B cell (primary cell): ENCODE measurements around the gene C1orf52. TPM values are rescaled to one million over a fixed set of nuclear protein-coding genes. Genes with fewer than 3 reads are reported as not detected.

Experiments
- ATAC-seq: fragments of 200-7000 bp; cut with Tn5 transposase; one replicate; pipeline ENCODE4 v1.10.0; 2021; ENCODE audit warnings: low read depth, mild to moderate bottlenecking, moderate number of reproducible peaks, moderate library complexity
- CTCF ChIA-PET: fragments of 350-600 bp; sonication (Branson Sonifier 250); formaldehyde crosslinking; loops from one replicate; lab custom pipeline; 2021; ENCODE audit warnings: antibody characterized with exemption, inconsistent platforms; lab: Charles Lee
- POLR2A ChIA-PET: fragments of 350-600 bp; sonication (Branson Sonifier 250); formaldehyde crosslinking; loops from one replicate; lab custom pipeline; 2021; ENCODE audit warnings: antibody characterized with exemption; lab: Charles Lee
- DNase-seq: peaks from one replicate; pipeline ENCODE4 v3.0.0; 2013
- H2AFZ ChIP-seq: 2 replicates; pipeline ENCODE4 v1.6.1; 2012; ENCODE audit warnings: mild to moderate bottlenecking, low read depth, low read length; ENCODE audit not compliant: insufficient read depth, poor library complexity, severe bottlenecking
- H3K27ac ChIP-seq, 2 donors: 1 replicate in 1 of 2; 2 replicates in 1 of 2; pipeline ENCODE4 v1.5.1; 2012 to 2013; ENCODE audit warnings: low read length in 2 of 2, mild to moderate bottlenecking in 2 of 2, moderate library complexity in 1 of 2
- H3K27me3 ChIP-seq, 4 experiments: fragments of 200-600 bp in 1 of 4; sonication (generic) in 1 of 4; replicated peaks in 1 of 4; 1 replicate in 2 of 4; 2 replicates in 2 of 4; pipeline versions ENCODE4 v1.6.1 to v1.7.0; 2013 to 2016; ENCODE audit warnings: low read length in 3 of 4, mild to moderate bottlenecking in 2 of 4, mixed read lengths in 1 of 4, moderate library complexity in 1 of 4; ENCODE audit not compliant: insufficient read depth in 4 of 4, control insufficient read depth in 3 of 4; ENCODE audit errors: control extremely low read depth in 1 of 4
- H3K36me3 ChIP-seq, 2 experiments: replicated peaks in 1 of 2; 1 replicate in 1 of 2; 2 replicates in 1 of 2; pipeline versions ENCODE4 v1.6.1 to v1.7.1; 2013; ENCODE audit warnings: low read length in 1 of 2; ENCODE audit not compliant: insufficient read depth in 2 of 2, control insufficient read depth in 1 of 2; ENCODE audit errors: control extremely low read depth in 1 of 2, extremely low read depth in 1 of 2
- H3K4me1 ChIP-seq, 2 donors: fragments of 200-600 bp in 1 of 2; sonication (generic) in 1 of 2; 1 replicate in 1 of 2; 2 replicates in 1 of 2; pipeline versions ENCODE4 v1.5.1 to v1.6.1; 2013 to 2017; ENCODE audit warnings: low read length in 2 of 2; ENCODE audit not compliant: control insufficient read depth in 2 of 2, insufficient read depth in 2 of 2
- H3K4me2 ChIP-seq: replicated peaks from 2 replicates; pipeline ENCODE3; 2012; ENCODE audit warnings: mild to moderate bottlenecking, low read depth, low read length; ENCODE audit not compliant: poor library complexity, severe bottlenecking
- H3K4me3 ChIP-seq, 5 experiments: fragments of 200-600 bp in 1 of 5; sonication (generic) in 1 of 5; 1 replicate in 3 of 5; 2 replicates in 2 of 5; pipeline versions ENCODE4 v1.5.1 to v1.7.0; 2011 to 2016; ENCODE audit warnings: low read length in 4 of 5, mild to moderate bottlenecking in 4 of 5, low read depth in 2 of 5, control low read depth in 1 of 5, moderate library complexity in 1 of 5; ENCODE audit not compliant: insufficient read depth in 1 of 5; ENCODE audit errors: control extremely low read depth in 1 of 5, extremely low read depth in 1 of 5
- H3K79me2 ChIP-seq: fragments of 200-600 bp; sonication (generic); one replicate; pipeline ENCODE4 v1.6.0; 2016; ENCODE audit warnings: low read length; ENCODE audit not compliant: control insufficient read depth, insufficient read depth
- H3K9ac ChIP-seq: fragments of 200-600 bp; sonication (generic); 2 replicates; pipeline ENCODE4 v1.6.1; 2017; ENCODE audit warnings: mild to moderate bottlenecking, low read length, moderate library complexity
- H3K9me3 ChIP-seq, 3 donors: one replicate each; pipeline versions ENCODE4 v1.6.1 to v1.7.1; 2013; ENCODE audit warnings: low read length in 2 of 3; ENCODE audit not compliant: control insufficient read depth in 2 of 3, insufficient read depth in 1 of 3; ENCODE audit errors: control extremely low read depth in 1 of 3
- H4K20me1 ChIP-seq: 2 replicates; pipeline ENCODE4 v1.6.0; 2012; ENCODE audit warnings: mild to moderate bottlenecking, low read length; ENCODE audit not compliant: insufficient read depth, control insufficient read depth, poor library complexity, severe bottlenecking
- H3K27ac Mint-ChIP-seq: one replicate; pipeline ENCODE4 v1.8.0; 2021; ENCODE audit warnings: mixed read lengths
- H3K27me3 Mint-ChIP-seq: one replicate; pipeline ENCODE4 v1.8.0; 2021; ENCODE audit warnings: mixed read lengths
- H3K4me1 Mint-ChIP-seq: one replicate; pipeline ENCODE4 v1.8.0; 2021; ENCODE audit warnings: mixed read lengths
- H3K4me3 Mint-ChIP-seq: one replicate; pipeline ENCODE4 v1.8.0; 2021; ENCODE audit warnings: mixed read lengths
- H3K9me3 Mint-ChIP-seq: one replicate; pipeline ENCODE4 v1.8.0; 2022; ENCODE audit warnings: mixed read lengths; ENCODE audit not compliant: insufficient read depth
- CTCF ChIP-seq: fragments of 200-600 bp; IDR thresholded peaks from one replicate; pipeline ENCODE4 v1.8.0; 2022; ENCODE audit warnings: antibody characterized with exemption, mild to moderate bottlenecking
- EZH2 ChIP-seq: IDR thresholded peaks from 2 replicates; pipeline ENCODE4 v1.6.1; 2012; ENCODE audit warnings: borderline replicate concordance, low read depth, mild to moderate bottlenecking, moderate library complexity, low read length; ENCODE audit not compliant: insufficient read depth, poor library complexity, severe bottlenecking
- WGBS: methylation state at CpG from one replicate; pipeline ENCODE4 v1.1.5; 2013; ENCODE audit warnings: missing lambda C conversion rate; ENCODE audit not compliant: insufficient coverage; 5-methylcytosine and 5-hydroxymethylcytosine counted together
- intact Hi-C: fragments of 100-400 bp; cut with micrococcal nuclease; formaldehyde crosslinking; loops from one replicate; pipeline ENCODE4 v1.10.0; 2022
- polyA plus RNA-seq: library from polyadenylated mRNA; depleted of rRNA; stranded (reverse); fragments of >200 nt; gene quantifications from 2 replicates; pipeline ENCODE4 v1.2.3, GENCODE V29; 2012
- total RNA-seq, 2 donors: library from RNA; stranded (reverse); fragments of 120-200 nt in 1 of 2; gene quantifications; 1 replicate in 1 of 2; 2 replicates in 1 of 2; pipeline versions ENCODE4 v1.2.3 to v1.2.4, GENCODE V29; 2013 to 2022

C1orf52 gene
- total and polyA plus RNA-seq, 2 donors (not counting 1 experiment from before 2014, with no cell fraction given): 29.9 to 45.3 TPM

- CTCF ChIA-PET: interaction anchor here (1.1 to 2.1 kb wide), 2 partner anchors 25 to 30 kb away, joined by 5 to 7 read pairs; partner anchors contain the start of gene C1orf52
- 100% methylated on average over 2 of the region's 2 CpGs for WGBS
Observed at GRCh38 chr1:85284202-85284601, 24.7 kb upstream of the C1orf52 start.

More at GRCh38 chr1:85284202-85284601, 24.7 kb upstream of the C1orf52 start:
- H4K20me1 ChIP-seq: no peaks in the 10 kb centered on the region
- no peaks in the 10 kb centered on the region for H3K27me3 ChIP-seq
- DNase-seq (no peak), ATAC-seq (no peak)
- no peak overlapping the region for H2AFZ ChIP-seq
- H3K4me3 ChIP-seq: no peak overlapping the region
- H3K79me2 ChIP-seq: peaks cover 33% of the 10 kb centered on the region
- no peaks in the 10 kb centered on the region for H3K27me3 Mint-ChIP-seq
- H3K4me3 Mint-ChIP-seq: no peak overlapping the region
- peaks cover 2 to 5% of the 10 kb centered on the region in 2 experiments for H3K36me3 ChIP-seq
- no peak overlapping the region for H3K27ac ChIP-seq
- no peak overlapping the region for H3K27ac Mint-ChIP-seq
- TF ChIP-seq CTCF: no peak
- no peak for TF ChIP-seq EZH2
- peaks cover 3 to 16% of the 10 kb centered on the region in 2 donors for H3K4me1 ChIP-seq
- no peaks in the 10 kb centered on the region for H3K9me3 ChIP-seq
- intact Hi-C loops: no loop called here
- no peaks in the 10 kb centered on the region for H3K9me3 Mint-ChIP-seq
- POLR2A ChIA-PET: interaction anchor here (1.7 kb wide), 1 partner anchor 8 kb away, joined by 5 read pairs; no protein-coding TSS in a partner anchor
- H3K4me1 Mint-ChIP-seq: peaks cover 6% of the 10 kb centered on the region
- H3K9ac ChIP-seq: no peak overlapping the region
- H3K4me2 ChIP-seq: no peak overlapping the region
